Measurements from ENCODE around the gene WWC2.

DNA sequence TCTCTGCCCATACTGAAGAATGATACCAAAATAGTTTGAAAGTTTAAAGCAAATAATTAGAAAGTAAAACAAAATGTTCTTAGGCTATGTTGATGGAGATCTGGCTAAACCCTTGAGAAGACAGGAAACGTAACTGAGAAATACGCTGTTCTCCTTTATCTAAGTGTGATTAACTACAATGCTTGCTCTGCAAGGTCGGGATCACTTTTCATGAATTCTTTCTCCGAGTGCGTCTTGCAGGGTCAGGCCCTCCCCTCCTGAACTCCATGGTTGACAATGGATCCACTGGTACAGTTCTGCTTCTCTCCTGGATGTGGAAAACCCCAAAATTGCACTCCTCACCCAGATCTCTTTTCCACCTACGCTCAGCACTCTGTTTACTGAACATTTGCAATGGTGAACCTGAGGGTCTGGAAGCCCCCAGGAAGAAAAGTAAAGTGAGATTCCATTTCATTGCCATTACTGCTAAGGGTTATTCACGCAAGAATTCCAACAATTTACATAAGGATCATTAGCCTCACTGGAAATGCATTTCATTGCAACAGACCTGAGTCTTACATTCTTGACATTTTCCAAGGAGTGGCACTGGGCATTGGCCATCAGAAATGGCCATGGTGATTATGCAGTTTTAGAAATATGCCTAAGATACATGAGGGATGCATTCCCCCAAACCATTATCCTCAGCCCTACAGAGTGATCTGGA lies 24.6 kb upstream of the WWC2 start:
- TF ChIP-seq, protein P1, sequence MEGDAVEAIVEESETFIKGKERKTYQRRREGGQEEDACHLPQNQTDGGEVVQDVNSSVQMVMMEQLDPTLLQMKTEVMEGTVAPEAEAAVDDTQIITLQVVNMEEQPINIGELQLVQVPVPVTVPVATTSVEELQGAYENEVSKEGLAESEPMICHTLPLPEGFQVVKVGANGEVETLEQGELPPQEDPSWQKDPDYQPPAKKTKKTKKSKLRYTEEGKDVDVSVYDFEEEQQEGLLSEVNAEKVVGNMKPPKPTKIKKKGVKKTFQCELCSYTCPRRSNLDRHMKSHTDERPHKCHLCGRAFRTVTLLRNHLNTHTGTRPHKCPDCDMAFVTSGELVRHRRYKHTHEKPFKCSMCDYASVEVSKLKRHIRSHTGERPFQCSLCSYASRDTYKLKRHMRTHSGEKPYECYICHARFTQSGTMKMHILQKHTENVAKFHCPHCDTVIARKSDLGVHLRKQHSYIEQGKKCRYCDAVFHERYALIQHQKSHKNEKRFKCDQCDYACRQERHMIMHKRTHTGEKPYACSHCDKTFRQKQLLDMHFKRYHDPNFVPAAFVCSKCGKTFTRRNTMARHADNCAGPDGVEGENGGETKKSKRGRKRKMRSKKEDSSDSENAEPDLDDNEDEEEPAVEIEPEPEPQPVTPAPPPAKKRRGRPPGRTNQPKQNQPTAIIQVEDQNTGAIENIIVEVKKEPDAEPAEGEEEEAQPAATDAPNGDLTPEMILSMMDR (IDR thresholded peaks at IDR 0.05; ENCODE audit: insufficient read depth, low read length, poor library complexity, severe bottlenecking), result no peak
- TF ChIP-seq EZH2phosphoT487 (conservative IDR thresholded peaks at IDR 0.05; ENCODE audit: low read length), result no peak
